ENCODE measurements around the gene SLC24A5.

DNA sequence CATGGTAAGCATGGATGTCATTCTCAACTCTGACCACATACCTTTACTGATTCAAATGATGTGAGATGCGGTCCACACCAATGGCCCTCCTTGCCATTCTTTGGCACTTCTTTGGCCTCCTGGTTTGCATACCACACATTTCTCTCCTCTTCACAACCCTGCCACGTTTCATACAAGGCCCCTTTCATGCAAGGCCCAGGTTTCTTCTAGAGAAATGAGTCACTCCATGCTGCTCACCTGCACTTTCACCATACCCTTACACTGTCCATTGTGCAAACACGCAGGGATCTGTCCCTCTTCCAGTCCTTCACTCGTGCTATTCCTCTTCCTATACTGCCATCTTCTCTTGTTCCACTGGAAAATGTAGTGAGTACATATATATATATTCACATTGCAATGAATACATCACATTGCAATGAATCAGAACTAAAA is 24.4 kb upstream of the SLC24A5 start:
- TF ChIP-seq POLR2A (IDR thresholded peaks at IDR 0.05; ENCODE audit: low read length) (no peak), GATA1 (IDR thresholded peaks at IDR 0.05; ENCODE audit: low read depth, low read length) (no peak)

All from erythroblast (primary cell).